ENCODE results near the gene TIMM17A.
"Not testable (repeated sequence)": the region's sequence is repeated elsewhere in the genome, so short reads cannot be mapped to it uniquely, and the experiment has no call there.

Gene TIMM17A

DNA sequence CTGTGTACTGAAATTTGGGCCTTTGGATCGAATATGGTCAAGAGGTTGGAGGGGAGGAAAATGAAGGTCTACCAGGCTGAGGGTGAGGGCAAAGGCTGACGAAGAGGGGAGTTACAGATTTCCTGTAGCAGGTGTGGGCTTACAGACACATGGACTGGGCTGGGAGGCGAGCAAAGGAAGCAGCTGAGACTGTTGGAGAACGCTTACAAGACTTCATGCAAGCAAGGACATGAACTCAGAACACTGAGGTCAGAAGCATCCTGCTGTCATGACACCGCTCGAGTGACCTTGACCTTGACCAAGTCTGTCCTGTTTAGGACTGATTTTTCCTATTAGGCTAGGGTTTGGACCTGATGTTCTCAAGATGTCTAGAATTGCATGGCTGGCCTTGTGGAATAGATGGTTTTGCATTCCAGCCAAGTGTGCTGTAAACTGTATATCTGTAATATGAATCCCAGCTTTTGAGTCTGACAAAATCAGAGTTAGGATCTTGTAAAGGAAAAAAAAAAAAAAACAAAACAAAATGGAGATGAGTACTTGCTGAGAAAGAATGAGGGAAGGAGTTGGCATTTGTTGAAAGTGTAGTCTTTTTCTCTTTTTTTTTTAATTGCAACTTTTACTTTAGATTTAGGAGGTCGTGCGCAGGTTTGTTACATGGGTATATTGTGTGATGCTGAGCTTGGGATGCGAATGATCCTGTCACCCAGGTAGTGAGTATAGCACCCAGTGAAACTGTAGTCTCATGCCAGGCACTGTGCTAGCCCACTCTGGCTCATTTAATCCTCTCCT lies 60.9 kb downstream of the TIMM17A start:
- DNase-seq (ENCODE audit: low read depth), result no peak

DNA sequence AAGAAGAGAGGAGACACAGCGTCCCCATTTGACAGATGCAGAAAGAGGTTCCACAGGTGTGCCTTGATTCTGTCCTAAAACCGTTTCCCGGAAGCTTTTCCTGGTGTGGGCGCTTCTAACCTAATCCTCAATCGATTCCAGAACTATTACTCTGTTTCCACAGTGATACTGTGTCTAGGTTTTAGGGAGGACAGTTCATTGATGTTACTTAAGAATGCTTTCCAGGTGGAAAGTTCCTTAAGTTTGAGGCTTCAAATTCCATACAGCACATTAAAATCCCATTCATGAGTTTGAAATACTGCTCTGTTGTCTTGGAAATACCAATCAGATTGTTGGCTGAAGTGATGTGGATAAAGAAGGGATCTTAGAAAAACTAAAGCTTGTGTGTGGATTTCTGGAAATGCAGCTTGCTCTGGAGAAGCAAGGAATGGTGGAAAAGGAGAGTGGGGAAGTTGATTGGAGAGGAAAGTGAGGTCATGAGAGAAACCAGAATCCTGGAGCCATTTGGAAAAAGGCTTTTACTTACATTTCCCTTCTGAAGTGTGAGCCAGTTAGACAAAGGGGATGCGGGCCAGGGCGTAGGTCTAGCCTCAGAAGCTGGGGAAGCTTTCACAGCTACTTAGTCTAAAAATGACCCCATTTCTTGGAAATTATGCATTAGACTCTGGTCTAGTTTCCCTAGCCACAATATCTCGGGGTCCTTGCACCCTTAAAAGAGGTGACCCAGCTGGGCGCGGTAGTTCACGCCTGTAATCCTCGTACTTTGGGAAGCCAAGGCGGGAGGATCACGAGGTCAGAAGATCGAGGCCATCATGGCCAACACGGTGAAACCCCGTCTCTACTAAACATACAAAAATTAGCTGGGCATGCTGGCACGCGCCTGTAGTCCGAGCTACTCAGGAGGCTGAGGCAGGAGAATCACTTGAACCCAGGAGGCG lies 61.8 kb downstream of the TIMM17A start:
- DNase-seq (ENCODE audit: low read depth), result no peak

DNA sequence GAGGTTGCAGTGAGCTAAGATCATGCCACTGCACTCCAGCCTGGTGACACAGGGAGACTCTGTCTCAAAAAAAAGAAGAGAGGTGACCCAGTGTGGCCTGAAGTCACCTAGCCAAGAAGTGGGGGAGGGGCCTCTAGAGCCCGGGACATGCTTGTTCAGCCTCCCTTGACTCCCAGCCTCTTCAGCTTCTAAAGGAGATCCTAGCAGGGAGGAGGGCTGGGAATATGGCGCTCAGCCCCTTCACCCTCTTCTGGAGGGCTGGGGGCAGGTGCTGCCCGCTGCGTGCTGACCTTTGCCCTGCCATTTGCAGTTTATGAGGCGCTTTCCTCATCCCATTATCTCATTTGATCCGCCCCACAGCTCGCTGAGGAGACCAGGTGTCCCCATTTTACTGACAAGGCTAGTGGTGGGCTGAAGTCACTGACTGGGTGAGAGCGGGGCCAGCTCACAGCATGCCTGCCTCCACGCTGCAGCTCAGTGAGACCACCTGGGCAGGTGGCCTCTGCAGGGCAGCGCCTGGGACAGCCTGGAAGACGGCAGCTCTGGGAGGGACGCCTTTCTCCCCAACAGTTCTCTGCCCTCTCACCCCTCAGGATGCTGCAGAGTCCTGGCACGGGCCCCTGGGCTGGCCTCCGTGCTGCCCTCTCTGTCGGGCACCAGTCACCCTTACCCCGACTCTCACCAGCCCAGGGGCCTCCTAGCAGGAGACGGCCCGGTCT lies 62.6 kb downstream of the TIMM17A start:
- no peak for DNase-seq (ENCODE audit: low read depth)

DNA sequence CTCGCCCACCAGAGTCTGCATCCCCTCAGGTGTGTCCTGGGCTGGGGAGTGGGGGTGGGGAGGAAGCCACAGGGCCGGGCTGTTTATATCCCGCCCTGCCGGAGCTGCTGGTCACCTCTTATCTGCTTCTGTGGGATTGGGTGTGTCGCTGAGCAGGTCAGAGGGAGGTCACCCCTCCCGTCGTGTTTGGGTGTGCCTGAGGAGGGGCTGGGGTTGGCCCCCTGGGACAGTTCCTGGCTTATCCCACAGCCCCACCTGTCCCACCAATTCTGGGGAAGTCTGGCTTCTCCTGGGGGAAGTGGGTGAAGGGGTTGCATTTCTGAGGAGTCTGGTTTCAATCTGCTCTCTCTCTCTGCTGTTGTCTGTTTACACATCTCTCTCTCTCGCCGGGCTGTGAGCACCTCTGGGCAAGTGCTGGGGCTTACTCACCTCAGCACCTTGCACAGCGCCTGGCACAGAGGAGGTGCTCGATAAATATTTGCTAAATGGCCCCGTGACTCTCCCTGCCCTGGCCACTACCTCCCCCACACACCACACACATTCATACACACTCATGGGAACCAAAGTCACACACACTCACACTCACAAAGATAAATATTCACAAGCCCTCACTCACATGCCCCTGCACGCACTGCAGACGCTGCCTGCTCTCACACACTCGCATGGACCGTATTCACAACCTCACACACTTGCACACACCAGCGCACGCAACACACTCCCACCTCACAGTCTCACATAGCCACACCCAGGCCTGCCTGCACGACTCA lies 63.3 kb downstream of the TIMM17A start:
- DNase-seq (ENCODE audit: low read depth), result no peak

DNA sequence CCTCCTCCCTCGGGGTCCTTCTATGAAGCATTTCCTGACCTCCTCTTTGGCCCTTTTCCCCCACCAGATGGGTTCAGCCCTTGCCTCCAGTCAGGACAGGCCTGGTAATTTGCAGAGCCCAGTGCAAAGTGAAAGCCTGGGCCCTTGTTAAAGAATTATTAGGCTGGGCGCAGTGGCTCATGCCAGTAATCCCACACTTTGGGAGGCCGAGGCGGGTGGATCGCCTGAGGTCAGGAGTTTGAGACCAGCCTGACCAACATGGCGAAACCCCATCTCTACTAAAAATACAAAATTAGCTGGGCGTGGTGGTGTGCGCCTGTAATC lies 63.9 kb downstream of the TIMM17A start:
- not testable (repeated sequence) for DNase-seq (ENCODE audit: low read depth)
